Measurements from ENCODE around the gene CCNG2.
A peak's percentile ranks its signal among the peaks of the same experiment; 100 is the strongest.

CCNG2 gene

GRCh38 chr4:77156912-77157858, at the start of gene CCNG2:
Gene CCNG2 (plus strand): TSS chr4:77157207. CDS start chr4:77158533, 1,326 bp downstream.
- no CpG with 5 or more reads among the region's 94 CpGs for WGBS (ENCODE audit: insufficient coverage, insufficient read length)
- H3K9me3 ChIP-seq (ENCODE audit: control insufficient read depth, insufficient read depth, low read length) = no peaks in the 10 kb centered on the region
- peak within 1 kb of the TSS; percentile 98 for H3K4me3 ChIP-seq (ENCODE audit: low read length)
- peak; percentile 68 for DNase-seq (ENCODE audit: low read depth, low spot score)
- H3K27me3 ChIP-seq (ENCODE audit: control insufficient read depth, insufficient read depth, low read length) = no peaks in the 10 kb centered on the region
- 0 out of 2 replicates have a peak, but pooled peaks cover 2% of the 10 kb centered on the region for H3K4me1 ChIP-seq (ENCODE audit: control insufficient read depth, insufficient read depth, low read length)
- H3K36me3 ChIP-seq (ENCODE audit: control insufficient read depth, insufficient read depth, low read length) = peaks cover 3% of the 10 kb centered on the region
- no peak within 1 kb of the TSS for H3K27ac ChIP-seq (ENCODE audit: low read length)

DNA sequence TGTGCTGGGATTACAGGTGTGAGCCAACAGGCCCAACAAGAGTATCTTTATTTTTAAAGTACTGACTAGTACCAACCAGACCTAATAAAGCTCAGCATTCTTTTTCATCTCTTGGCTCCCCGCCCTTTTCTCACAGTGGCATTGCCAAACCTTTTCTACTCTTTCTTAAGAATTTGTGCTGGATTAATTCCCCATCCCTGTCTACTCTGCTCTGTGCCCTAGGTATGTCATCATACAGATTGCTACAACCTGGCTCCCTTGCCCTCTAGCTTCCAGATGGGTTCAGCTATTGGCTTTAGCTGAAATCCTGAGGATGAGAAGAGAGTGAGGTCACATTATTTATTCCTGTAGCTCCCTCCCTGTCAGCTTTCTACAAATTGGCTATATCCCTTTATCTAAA, 46.3 kb upstream of the CCNG2 start:
- H3K4me1 ChIP-seq (ENCODE audit: control insufficient read depth, insufficient read depth, low read length) = no peaks in the 10 kb centered on the region
- WGBS (ENCODE audit: insufficient coverage, insufficient read length) = no CpG with 5 or more reads among the region's 1 CpG
- no peak for DNase-seq (ENCODE audit: low read depth, low spot score)

GRCh38 chr4:77113069-77113468, 43.9 kb upstream of the CCNG2 start:
- no CpG with 5 or more reads among the region's 29 CpGs for WGBS (ENCODE audit: insufficient coverage, insufficient read length)
- DNase-seq (ENCODE audit: low read depth, low spot score) = no peak
- Histone ChIP-seq H3K27me3 (ENCODE audit: control insufficient read depth, insufficient read depth, low read length) (no peaks in the 10 kb centered on the region), H3K4me1 (ENCODE audit: control insufficient read depth, insufficient read depth, low read length) (no peaks in the 10 kb centered on the region), H3K4me3 (ENCODE audit: low read length) (no peak overlapping the region), H3K27ac (ENCODE audit: low read length) (no peak overlapping the region), H3K36me3 (ENCODE audit: control insufficient read depth, insufficient read depth, low read length) (no peaks in the 10 kb centered on the region), H3K9me3 (ENCODE audit: control insufficient read depth, insufficient read depth, low read length) (no peaks in the 10 kb centered on the region)

More for the DNA sequence above, 46.3 kb upstream of the CCNG2 start:
- H3K27ac ChIP-seq (ENCODE audit: low read length) = no peak overlapping the region
- no peak overlapping the region for H3K4me3 ChIP-seq (ENCODE audit: low read length)
- H3K36me3 ChIP-seq (ENCODE audit: control insufficient read depth, insufficient read depth, low read length) = no peaks in the 10 kb centered on the region
- no peaks in the 10 kb centered on the region for H3K27me3 ChIP-seq (ENCODE audit: control insufficient read depth, insufficient read depth, low read length)
- H3K9me3 ChIP-seq (ENCODE audit: control insufficient read depth, insufficient read depth, low read length) = no peaks in the 10 kb centered on the region

DNA sequence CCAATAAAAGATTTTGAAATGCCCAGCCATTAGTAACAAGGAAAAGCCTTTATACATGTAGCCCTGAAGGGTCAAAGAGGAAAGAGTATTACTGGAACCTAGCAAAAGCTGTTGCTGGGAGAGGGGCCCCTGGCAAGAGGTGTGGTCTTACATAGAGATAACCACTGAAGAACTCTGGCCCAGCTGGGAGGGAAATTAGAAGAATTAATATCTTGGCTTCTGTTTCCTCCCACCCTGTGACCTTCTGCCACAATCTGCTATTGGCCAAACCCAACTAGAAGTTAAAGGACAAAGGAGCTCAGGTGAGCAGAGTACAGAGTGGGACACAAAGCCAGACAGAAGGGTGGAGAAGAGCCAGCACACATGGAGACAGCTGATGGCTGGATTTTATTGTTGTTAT, 39.3 kb upstream of the CCNG2 start:
- no peaks in the 10 kb centered on the region for H3K9me3 ChIP-seq (ENCODE audit: control insufficient read depth, insufficient read depth, low read length)
- DNase-seq (ENCODE audit: low read depth, low spot score) = no peak
- H3K27ac ChIP-seq (ENCODE audit: low read length) = no peak overlapping the region
- H3K4me1 ChIP-seq (ENCODE audit: control insufficient read depth, insufficient read depth, low read length) = no peaks in the 10 kb centered on the region
- no peak overlapping the region for H3K4me3 ChIP-seq (ENCODE audit: low read length)
- no peaks in the 10 kb centered on the region for H3K36me3 ChIP-seq (ENCODE audit: control insufficient read depth, insufficient read depth, low read length)
- no peaks in the 10 kb centered on the region for H3K27me3 ChIP-seq (ENCODE audit: control insufficient read depth, insufficient read depth, low read length)

- no peaks in the 10 kb centered on the region for H3K27me3 ChIP-seq (ENCODE audit: control insufficient read depth, insufficient read depth, low read length)
- WGBS (ENCODE audit: insufficient coverage, insufficient read length) = no CpG with 5 or more reads among the region's 8 CpGs
- H3K4me1 ChIP-seq (ENCODE audit: control insufficient read depth, insufficient read depth, low read length) = no peaks in the 10 kb centered on the region
- no peaks in the 10 kb centered on the region for H3K9me3 ChIP-seq (ENCODE audit: control insufficient read depth, insufficient read depth, low read length)
- no peak overlapping the region for H3K4me3 ChIP-seq (ENCODE audit: low read length)
- no peak overlapping the region for H3K27ac ChIP-seq (ENCODE audit: low read length)
- H3K36me3 ChIP-seq (ENCODE audit: control insufficient read depth, insufficient read depth, low read length) = no peaks in the 10 kb centered on the region
- DNase-seq (ENCODE audit: low read depth, low spot score) = no peak
Observed at GRCh38 chr4:77120886-77121508, 36.0 kb upstream of the CCNG2 start.

DNA sequence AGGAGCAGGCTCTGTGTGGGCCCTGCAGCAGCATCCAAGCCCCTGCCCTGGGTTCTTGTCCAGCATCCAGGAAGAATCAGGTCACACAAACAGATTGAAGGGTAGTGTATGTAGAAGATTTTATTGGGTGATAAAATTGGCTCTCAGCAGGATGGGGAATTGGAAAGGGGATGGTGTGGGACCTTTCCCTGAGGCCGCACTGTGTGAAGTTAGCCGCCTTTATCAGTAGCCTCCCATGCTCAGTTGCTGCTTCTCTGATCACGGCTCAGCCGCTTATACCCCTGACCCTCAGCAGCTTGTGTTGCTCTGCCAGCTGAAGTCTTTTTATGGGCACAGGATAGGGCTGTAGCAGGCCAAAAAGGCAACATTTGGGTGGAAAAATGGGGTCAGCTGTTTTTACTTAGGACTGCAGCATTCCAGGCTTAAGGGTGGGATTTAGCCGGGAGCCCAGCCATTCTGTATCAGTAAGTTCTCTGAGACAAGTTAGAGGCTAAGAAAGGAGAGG, 35.2 kb upstream of the CCNG2 start:
- DNase-seq (ENCODE audit: low read depth, low spot score) = no peak
- H3K4me3 ChIP-seq (ENCODE audit: low read length) = no peak overlapping the region
- H3K36me3 ChIP-seq (ENCODE audit: control insufficient read depth, insufficient read depth, low read length) = no peaks in the 10 kb centered on the region
- no peaks in the 10 kb centered on the region for H3K4me1 ChIP-seq (ENCODE audit: control insufficient read depth, insufficient read depth, low read length)
- H3K27me3 ChIP-seq (ENCODE audit: control insufficient read depth, insufficient read depth, low read length) = no peaks in the 10 kb centered on the region
- WGBS (ENCODE audit: insufficient coverage, insufficient read length) = no CpG with 5 or more reads among the region's 5 CpGs
- no peaks in the 10 kb centered on the region for H3K9me3 ChIP-seq (ENCODE audit: control insufficient read depth, insufficient read depth, low read length)
- H3K27ac ChIP-seq (ENCODE audit: low read length) = no peak overlapping the region

- no peak for DNase-seq (ENCODE audit: low read depth, low spot score)
- H3K27me3 ChIP-seq (ENCODE audit: control insufficient read depth, insufficient read depth, low read length) = no peaks in the 10 kb centered on the region
- H3K4me3 ChIP-seq (ENCODE audit: low read length) = no peak overlapping the region
- H3K4me1 ChIP-seq (ENCODE audit: control insufficient read depth, insufficient read depth, low read length) = no peaks in the 10 kb centered on the region
- no peak overlapping the region for H3K27ac ChIP-seq (ENCODE audit: low read length)
- no peaks in the 10 kb centered on the region for H3K9me3 ChIP-seq (ENCODE audit: control insufficient read depth, insufficient read depth, low read length)
- H3K36me3 ChIP-seq (ENCODE audit: control insufficient read depth, insufficient read depth, low read length) = no peaks in the 10 kb centered on the region
- WGBS (ENCODE audit: insufficient coverage, insufficient read length) = no CpG with 5 or more reads among the region's 4 CpGs
Observed at GRCh38 chr4:77122656-77123055, 34.4 kb upstream of the CCNG2 start.

GRCh38 chr4:77123411-77123810, 33.6 kb upstream of the CCNG2 start:
- WGBS (ENCODE audit: insufficient coverage, insufficient read length) = no CpG with 5 or more reads among the region's 1 CpG
- DNase-seq (ENCODE audit: low read depth, low spot score) = no peak

GRCh38 chr4:77124576-77124975, 32.4 kb upstream of the CCNG2 start:
- Histone ChIP-seq H3K27ac (ENCODE audit: low read length) (no peak overlapping the region), H3K4me3 (ENCODE audit: low read length) (no peak overlapping the region), H3K4me1 (ENCODE audit: control insufficient read depth, insufficient read depth, low read length) (no peaks in the 10 kb centered on the region), H3K9me3 (ENCODE audit: control insufficient read depth, insufficient read depth, low read length) (no peaks in the 10 kb centered on the region), H3K27me3 (ENCODE audit: control insufficient read depth, insufficient read depth, low read length) (no peaks in the 10 kb centered on the region), H3K36me3 (ENCODE audit: control insufficient read depth, insufficient read depth, low read length) (no peaks in the 10 kb centered on the region)
- no peak for DNase-seq (ENCODE audit: low read depth, low spot score)
- WGBS (ENCODE audit: insufficient coverage, insufficient read length) = no CpG with 5 or more reads among the region's 3 CpGs

More at GRCh38 chr4:77123411-77123810, 33.6 kb upstream of the CCNG2 start:
- no peaks in the 10 kb centered on the region for H3K9me3 ChIP-seq (ENCODE audit: control insufficient read depth, insufficient read depth, low read length)
- no peak overlapping the region for H3K4me3 ChIP-seq (ENCODE audit: low read length)
- H3K27me3 ChIP-seq (ENCODE audit: control insufficient read depth, insufficient read depth, low read length) = no peaks in the 10 kb centered on the region
- H3K36me3 ChIP-seq (ENCODE audit: control insufficient read depth, insufficient read depth, low read length) = no peaks in the 10 kb centered on the region
- H3K27ac ChIP-seq (ENCODE audit: low read length) = no peak overlapping the region
- no peaks in the 10 kb centered on the region for H3K4me1 ChIP-seq (ENCODE audit: control insufficient read depth, insufficient read depth, low read length)

GRCh38 chr4:77125961-77126360, 31.0 kb upstream of the CCNG2 start:
- no peak overlapping the region for H3K4me3 ChIP-seq (ENCODE audit: low read length)
- no CpG with 5 or more reads among the region's 8 CpGs for WGBS (ENCODE audit: insufficient coverage, insufficient read length)
- no peak for DNase-seq (ENCODE audit: low read depth, low spot score)
- no peaks in the 10 kb centered on the region for H3K36me3 ChIP-seq (ENCODE audit: control insufficient read depth, insufficient read depth, low read length)
- no peaks in the 10 kb centered on the region for H3K27me3 ChIP-seq (ENCODE audit: control insufficient read depth, insufficient read depth, low read length)
- H3K27ac ChIP-seq (ENCODE audit: low read length) = no peak overlapping the region
- H3K4me1 ChIP-seq (ENCODE audit: control insufficient read depth, insufficient read depth, low read length) = no peaks in the 10 kb centered on the region
- no peaks in the 10 kb centered on the region for H3K9me3 ChIP-seq (ENCODE audit: control insufficient read depth, insufficient read depth, low read length)
